Muscle of leg (tissue), 11 donors: Measurements from ENCODE around the gene PRKAR2B. TPM values are rescaled to one million over a fixed set of nuclear protein-coding genes. Genes with fewer than 3 reads are reported as not detected.
"Not testable (repeated sequence)": the region's sequence is repeated elsewhere in the genome, so short reads cannot be mapped to it uniquely, and the experiment has no call there.

Source experiments
- DNase-seq: peaks from one replicate; pipeline ENCODE4 v3.0.0; 2013
- H3K27ac ChIP-seq: one replicate; pipeline ENCODE4 v1.5.1; 2013; ENCODE audit warnings: mild to moderate bottlenecking, low read length, control low read depth
- H3K27me3 ChIP-seq: one replicate; pipeline ENCODE4 v1.6.1; 2013; ENCODE audit warnings: low read length; ENCODE audit not compliant: control insufficient read depth, insufficient read depth
- H3K36me3 ChIP-seq: one replicate; pipeline ENCODE4 v1.6.1; 2013; ENCODE audit warnings: low read length; ENCODE audit not compliant: control insufficient read depth, insufficient read depth
- H3K4me1 ChIP-seq: one replicate; pipeline ENCODE4 v1.6.1; 2013; ENCODE audit warnings: low read length; ENCODE audit not compliant: control insufficient read depth, insufficient read depth
- H3K4me3 ChIP-seq: one replicate; pipeline ENCODE4 v1.5.1; 2013; ENCODE audit warnings: low read length, control low read depth
- H3K9me3 ChIP-seq: replicated peaks from 2 replicates; pipeline ENCODE4 v1.6.1; 2013; ENCODE audit warnings: low read depth, low read length; ENCODE audit not compliant: control insufficient read depth
- WGBS: methylation state at CpG from one replicate; pipeline ENCODE4 v1.1.5; 2013; ENCODE audit warnings: missing lambda C conversion rate; ENCODE audit not compliant: insufficient coverage; 5-methylcytosine and 5-hydroxymethylcytosine counted together
- polyA plus RNA-seq, 8 donors: library from polyadenylated mRNA; unstranded; fragments of 120-200 nt; gene quantifications; one replicate each; pipeline versions ENCODE4 v1.2.1 to v1.2.3, GENCODE V29; 2013; ENCODE audit warnings: inconsistent platforms in 1 of 8, low replicate concordance in 1 of 8; ENCODE audit not compliant: insufficient read length in 8 of 8, insufficient read depth in 1 of 8
- total RNA-seq: library from RNA; stranded (reverse); fragments of 120-200 nt; gene quantifications from one replicate; pipeline ENCODE4 v1.2.4, GENCODE V29; 2013

PRKAR2B gene
- total and polyA plus RNA-seq, 9 donors = 3.7 to 7.3 (median 4.8) TPM

DNA sequence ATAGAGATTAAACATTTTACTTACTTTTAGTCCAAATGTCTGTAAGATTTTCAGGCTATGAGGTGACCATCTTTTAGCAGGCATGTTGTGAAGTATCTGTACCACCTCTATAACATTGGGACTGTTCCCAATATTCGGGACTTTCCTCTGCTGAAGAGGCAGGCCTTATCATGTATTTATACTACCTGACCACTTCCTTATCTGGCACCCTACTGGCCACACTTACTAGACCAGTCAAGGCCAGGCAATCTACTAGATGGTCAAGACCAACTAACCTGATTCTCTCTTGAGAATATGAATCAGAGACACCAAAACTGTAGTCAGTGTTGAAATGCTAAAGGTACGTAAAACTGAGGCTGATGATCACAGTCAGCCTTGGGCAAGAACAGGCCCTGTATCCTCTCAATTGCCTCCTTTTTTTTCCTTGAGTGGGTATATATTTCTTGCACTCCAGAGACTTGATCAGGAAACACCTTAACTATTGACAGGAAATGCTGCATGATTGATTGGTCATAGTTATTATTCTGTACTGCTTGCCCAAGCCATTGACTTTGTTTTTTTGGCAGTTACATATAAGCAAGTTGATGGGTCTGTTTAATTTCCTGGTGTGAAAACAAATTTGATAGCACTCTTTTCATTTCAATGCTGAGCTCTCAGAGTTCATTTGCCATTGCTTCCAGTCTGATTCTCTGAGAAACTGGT, 5.2 kb upstream of the PRKAR2B start:
- no peaks in the 10 kb centered on the region for H3K9me3 ChIP-seq
- no peak overlapping the region for H3K27ac ChIP-seq
- H3K4me1 ChIP-seq = no peaks in the 10 kb centered on the region
- no peak for DNase-seq
- no peak overlapping the region for H3K4me3 ChIP-seq
- H3K27me3 ChIP-seq = no peaks in the 10 kb centered on the region
- H3K36me3 ChIP-seq = no peaks in the 10 kb centered on the region
- WGBS = 67% methylated on average over 1 of the region's 2 CpGs

DNA sequence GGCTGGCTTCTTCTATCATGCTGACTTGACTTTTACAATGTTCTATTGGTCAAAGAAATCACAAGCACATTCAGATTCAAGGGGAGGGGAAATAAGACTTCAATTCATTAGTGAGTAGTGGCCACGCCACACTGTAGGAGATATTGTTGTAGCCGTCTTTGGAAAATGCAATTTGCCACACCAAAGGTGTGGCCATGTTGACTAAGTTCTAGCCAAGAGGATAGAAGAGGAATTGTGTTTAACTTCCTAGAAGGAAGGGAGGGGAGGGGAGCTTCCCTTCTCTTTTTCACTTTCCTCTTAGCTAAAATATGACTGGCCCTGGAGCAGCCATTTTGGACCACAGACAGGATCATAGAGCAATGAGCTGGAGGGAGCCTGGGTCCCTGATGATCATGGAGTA, 3.4 kb upstream of the PRKAR2B start:
- WGBS = 90% methylated on average over 2 of the region's 2 CpGs
- H3K27me3 ChIP-seq = peaks cover 3% of the 10 kb centered on the region
- H3K9me3 ChIP-seq = no peaks in the 10 kb centered on the region
- DNase-seq = no peak
- no peak overlapping the region for H3K4me3 ChIP-seq
- no peak overlapping the region for H3K27ac ChIP-seq
- H3K4me1 ChIP-seq = peaks cover 6% of the 10 kb centered on the region
- H3K36me3 ChIP-seq = no peaks in the 10 kb centered on the region

DNA sequence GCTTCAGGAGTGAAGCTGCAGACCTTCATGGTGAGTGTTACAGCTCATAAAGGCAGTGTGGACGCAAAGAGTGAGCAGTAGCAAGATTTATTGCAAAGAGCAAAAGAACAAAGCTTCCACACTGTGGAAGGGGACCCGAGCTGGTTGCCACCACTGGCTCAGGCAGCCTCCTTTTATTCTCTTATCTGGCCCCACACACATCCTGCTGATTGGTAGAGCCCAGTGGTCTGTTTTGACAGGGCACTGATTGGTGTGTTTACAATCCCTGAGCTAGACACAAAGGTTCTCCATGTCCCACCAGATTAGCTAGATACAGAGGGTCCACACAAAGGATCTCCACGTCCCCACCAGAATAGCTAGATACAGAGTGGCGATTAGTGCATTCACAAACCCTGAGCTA, 2.7 kb upstream of the PRKAR2B start:
- not testable (repeated sequence) for H3K4me1 ChIP-seq, H3K9me3 ChIP-seq, DNase-seq, H3K36me3 ChIP-seq, H3K4me3 ChIP-seq, H3K27ac ChIP-seq, H3K27me3 ChIP-seq
- 56% methylated on average over 1 of the region's 4 CpGs for WGBS

DNA sequence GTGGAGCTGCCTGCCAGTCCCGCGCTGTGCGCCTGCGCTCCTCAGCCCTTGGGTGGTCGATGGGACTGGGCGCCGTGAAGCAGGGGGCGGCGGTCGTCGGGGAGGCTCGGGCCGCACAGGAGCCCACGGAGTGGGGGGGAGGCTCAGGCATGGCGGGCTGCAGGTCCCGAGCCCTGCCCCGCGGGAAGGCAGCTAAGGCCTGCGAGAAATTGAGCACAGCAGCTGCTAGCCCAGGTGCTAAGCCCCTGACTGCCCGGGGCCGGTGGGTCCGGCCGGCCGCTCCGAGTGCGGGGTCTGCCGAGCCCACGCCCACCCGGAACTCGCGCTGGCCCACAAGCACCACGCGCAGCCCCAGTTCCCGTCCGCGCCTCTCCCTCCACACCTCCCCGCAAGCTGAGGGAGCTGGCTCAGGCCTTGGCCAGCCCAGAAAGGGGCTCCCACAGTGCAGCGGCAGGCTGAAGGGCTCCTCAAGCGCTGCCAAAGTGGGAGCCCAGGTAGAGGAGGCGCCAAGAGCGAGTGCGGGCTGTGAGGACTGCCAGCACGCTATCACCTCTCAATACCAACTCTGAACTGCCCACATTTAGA, 2.1 kb upstream of the PRKAR2B start:
- WGBS = 92% methylated on average over 31 of the region's 43 CpGs
- not testable (repeated sequence) for H3K4me1 ChIP-seq, H3K4me3 ChIP-seq, H3K27me3 ChIP-seq, H3K36me3 ChIP-seq, H3K27ac ChIP-seq, DNase-seq, H3K9me3 ChIP-seq

DNA sequence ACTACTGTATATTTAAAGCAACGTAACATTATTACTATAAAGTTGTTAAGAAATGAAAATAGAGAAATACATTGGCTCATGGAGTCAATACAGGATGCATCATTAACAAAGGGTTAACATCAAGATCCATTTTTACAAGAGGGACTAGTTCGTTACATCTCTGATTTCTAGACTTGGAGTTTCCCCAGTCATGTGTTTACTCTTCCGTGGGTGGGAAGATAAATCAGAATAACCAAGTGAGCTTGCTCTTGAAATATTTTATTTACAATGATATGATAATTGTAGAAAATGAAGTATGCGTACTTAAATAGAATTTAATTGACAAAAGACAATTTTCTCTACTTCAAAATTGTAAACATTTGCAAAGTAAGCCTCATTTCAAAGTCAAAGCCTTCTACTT, 1.0 kb upstream of the PRKAR2B start:
- peaks cover 5% of the 10 kb centered on the region for H3K27me3 ChIP-seq
- no peak overlapping the region for H3K4me3 ChIP-seq
- peaks cover 6% of the 10 kb centered on the region for H3K4me1 ChIP-seq
- no peaks in the 10 kb centered on the region for H3K9me3 ChIP-seq
- WGBS = no CpG with 5 or more reads among the region's 4 CpGs
- H3K27ac ChIP-seq = no peak overlapping the region
- H3K36me3 ChIP-seq = no peaks in the 10 kb centered on the region
- DNase-seq = no peak

DNA sequence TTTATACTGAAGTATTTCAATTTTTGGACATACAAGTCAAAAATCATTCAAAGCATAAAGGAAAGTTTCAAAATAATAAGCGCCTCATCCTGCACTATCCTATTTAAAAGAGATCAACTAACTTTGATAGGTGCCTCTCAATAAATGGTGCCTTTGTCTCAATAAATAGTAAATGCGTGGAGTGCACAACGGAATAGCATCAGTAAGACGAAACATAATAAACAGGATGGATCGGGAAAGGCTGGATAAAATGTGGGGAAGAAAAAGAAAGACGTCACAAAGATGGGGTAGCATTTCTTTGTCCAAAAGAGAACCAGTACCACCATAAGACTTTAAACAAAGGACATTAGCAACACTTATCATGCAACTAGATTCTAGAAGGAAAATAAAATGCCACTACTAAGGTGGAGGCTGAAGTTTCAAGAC, 571 bp upstream of the PRKAR2B start:
- Histone ChIP-seq H3K4me1 (peaks cover 6% of the 10 kb centered on the region), H3K27ac (peak overlapping the region; percentile 11), H3K27me3 (peaks cover 5% of the 10 kb centered on the region), H3K36me3 (no peaks in the 10 kb centered on the region), H3K4me3 (peak overlapping the region; percentile 32), H3K9me3 (no peaks in the 10 kb centered on the region)
- WGBS = no CpG with 5 or more reads among the region's 6 CpGs
- DNase-seq = no peak

DNA sequence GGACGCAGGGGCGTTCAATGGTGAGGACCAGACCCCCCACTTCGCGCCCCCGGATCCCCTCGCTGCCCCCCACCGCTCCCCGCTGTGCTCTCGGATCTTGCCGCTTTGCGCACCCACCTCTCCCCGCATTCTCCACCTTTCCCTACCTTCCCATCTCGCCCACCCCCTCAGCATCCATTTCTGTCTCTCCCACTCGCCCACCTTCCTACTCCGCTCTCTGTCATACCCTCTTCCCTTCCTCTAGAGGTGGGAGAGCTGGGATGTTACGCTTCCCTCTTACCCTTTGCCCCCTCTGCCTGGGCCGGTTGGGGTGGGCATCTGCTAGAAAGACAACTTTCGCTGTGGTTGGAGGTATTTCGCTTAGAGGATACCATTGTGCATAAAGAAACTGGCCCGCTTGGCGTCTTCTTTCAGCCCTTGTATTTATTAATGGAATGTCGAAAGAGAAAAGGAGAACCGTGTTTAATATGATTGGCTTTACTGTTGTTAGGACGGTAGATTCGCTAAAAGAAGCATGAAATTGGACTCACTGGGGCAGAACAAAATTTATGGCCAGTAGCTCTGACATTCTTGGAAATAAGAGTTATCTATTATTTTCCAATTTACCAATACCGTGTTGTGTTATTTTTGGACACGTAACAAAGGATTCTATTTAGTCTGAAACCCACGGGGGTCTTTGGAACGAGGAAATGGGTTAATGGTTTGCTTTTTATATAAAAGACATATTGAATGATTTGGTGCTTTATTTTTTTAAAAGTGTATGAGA, 873 bp downstream of the PRKAR2B start:
- no peaks in the 10 kb centered on the region for H3K36me3 ChIP-seq
- WGBS = 0% methylated on average over 10 of the region's 29 CpGs
- H3K9me3 ChIP-seq = no peaks in the 10 kb centered on the region
- peaks cover 5% of the 10 kb centered on the region for H3K27me3 ChIP-seq
- H3K27ac ChIP-seq = no peak overlapping the region
- peak overlapping the region; percentile 69 for H3K4me3 ChIP-seq
- peaks cover 6% of the 10 kb centered on the region for H3K4me1 ChIP-seq
- DNase-seq = peak; percentile 15

DNA sequence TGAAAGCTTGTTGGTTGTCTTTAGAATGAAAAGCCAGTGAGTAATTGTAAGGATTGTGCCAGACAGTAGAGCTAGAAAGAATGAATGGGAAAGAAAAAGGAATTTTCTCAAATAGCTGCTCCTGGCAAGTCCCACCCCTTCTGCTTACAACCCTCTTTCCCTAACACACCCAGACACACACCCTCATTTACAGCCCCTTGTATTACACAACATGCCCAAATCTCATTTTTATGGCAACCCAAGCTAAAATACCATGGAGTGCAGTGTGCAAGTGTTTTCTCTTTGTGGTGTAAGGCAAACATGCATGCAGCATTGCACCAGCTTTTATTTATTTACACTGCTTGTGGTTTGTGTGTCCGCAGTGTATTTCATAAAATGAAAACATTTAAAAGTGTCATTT, 1.5 kb downstream of the PRKAR2B start:
- no CpG with 5 or more reads among the region's 1 CpG for WGBS

DNA sequence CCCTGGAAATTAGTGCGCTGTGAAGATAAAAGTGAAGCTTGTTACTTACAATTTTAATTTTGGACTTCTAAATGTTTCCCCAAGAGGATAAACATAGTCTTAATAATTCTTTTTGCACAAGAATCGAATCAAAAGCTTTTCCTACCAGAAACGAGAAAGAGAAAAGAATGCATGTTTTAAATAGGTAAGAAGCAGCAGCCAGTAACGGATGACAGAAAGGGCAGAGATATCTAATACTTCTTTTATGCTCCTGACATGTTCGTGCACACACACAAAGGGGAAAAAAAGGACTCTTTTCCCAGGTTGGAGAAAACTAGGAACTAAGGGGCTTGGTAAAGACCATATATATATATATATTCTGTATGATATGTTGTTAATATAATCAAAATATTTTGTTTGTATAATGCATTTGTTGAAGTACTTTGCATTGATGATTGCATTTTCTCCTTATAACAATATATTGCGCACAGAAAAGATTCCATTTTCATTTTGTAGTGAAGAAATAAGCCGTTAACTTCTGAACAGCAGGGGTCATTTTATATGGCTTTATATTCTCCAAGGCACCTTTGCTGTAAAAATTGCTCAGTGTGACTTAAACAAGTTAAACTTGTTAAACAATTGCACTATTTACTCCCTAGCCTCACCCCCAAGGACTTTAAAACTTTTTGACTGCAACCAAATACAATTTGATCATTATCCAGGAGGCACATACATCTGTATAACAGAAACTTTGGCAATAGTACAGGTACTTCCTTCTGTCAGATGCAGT, 2.2 kb downstream of the PRKAR2B start:
- H3K4me3 ChIP-seq = no peak overlapping the region

More for the DNA sequence above, 1.5 kb downstream of the PRKAR2B start:
- Histone ChIP-seq H3K4me1 (peaks cover 6% of the 10 kb centered on the region), H3K36me3 (no peaks in the 10 kb centered on the region), H3K27ac (no peak overlapping the region), H3K4me3 (no peak overlapping the region), H3K9me3 (no peaks in the 10 kb centered on the region), H3K27me3 (peaks cover 5% of the 10 kb centered on the region)
- DNase-seq = no peak

More for the DNA sequence above, 2.2 kb downstream of the PRKAR2B start:
- WGBS = no CpG with 5 or more reads among the region's 7 CpGs
- Histone ChIP-seq H3K9me3 (no peaks in the 10 kb centered on the region), H3K27me3 (peaks cover 5% of the 10 kb centered on the region), H3K4me1 (peaks cover 6% of the 10 kb centered on the region), H3K36me3 (no peaks in the 10 kb centered on the region), H3K27ac (no peak overlapping the region)
- no peak for DNase-seq
